ENCODE measurements around the gene GNG12. TPM values are rescaled to one million over a fixed set of nuclear protein-coding genes. Genes with fewer than 3 reads are reported as not detected.

Gene GNG12
- total and polyA plus RNA-seq, 2 donors (not counting 3 experiments of a cell fraction or from before 2014, with no cell fraction given), result 107 to 152 TPM

DNA sequence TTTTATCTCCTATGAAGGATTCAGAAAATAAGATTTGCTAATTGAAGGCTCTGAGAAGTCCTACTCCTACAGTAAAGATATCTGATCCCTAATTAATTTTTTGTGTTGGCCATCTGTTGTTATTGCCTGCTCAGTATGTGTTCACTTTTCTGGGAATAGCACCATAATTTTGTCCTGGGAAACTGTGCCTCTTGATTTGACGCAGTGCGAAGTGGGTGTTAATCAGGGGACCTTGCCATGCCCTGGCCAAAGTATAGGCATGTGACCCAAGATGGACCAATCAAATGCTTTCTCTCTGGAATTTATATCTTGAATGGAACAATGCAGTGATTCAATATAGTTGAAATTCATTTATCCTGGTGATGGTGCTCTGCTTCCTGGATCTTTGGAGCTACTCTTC lies 30.4 kb upstream of the GNG12 start:
- ChIA-PET POLR2A (no interaction called here), CTCF (interaction anchor here (2.1 kb wide), 1 partner anchor 146 kb away, joined by 7 read pairs; no protein-coding TSS in a partner anchor)
- peaks cover 2% of the 10 kb centered on the region for H3K4me1 ChIP-seq (ENCODE audit: control insufficient read depth, extremely low read depth, insufficient read depth, low read length)
- no TSS peak for BruUV-seq (replicated peaks)
- dilution Hi-C loops (cut with MboI; ENCODE audit: extremely low pct_ligation_motif_present, low sequenced_read_pairs), result no loop called here
- no peaks in the 10 kb centered on the region for H4K20me1 ChIP-seq (replicated peaks; ENCODE audit: control insufficient read depth, extremely low read depth, insufficient read depth, low read length)
- H3K27me3 ChIP-seq (ENCODE audit: control insufficient read depth in 2 of 2, insufficient read depth in 2 of 2, low read length in 2 of 2), result no peaks in the 10 kb centered on the region
- H3K9me1 ChIP-seq (replicated peaks; ENCODE audit: control insufficient read depth, extremely low read depth, insufficient read depth, low read length), result no peaks in the 10 kb centered on the region
- DNase-seq (ENCODE audit: low read depth, low spot score), result no peak
- intact Hi-C loops (cut with micrococcal nuclease), result no loop called here
- no peak overlapping the region for H3K4me3 ChIP-seq (replicated peaks in 1 of 3; ENCODE audit: insufficient read depth in 1 of 3, low read depth in 1 of 3, low read length in 3 of 3)
- H3K79me2 ChIP-seq (ENCODE audit: control insufficient read depth, insufficient read depth, low read length), result no peaks in the 10 kb centered on the region
- H3K4me2 ChIP-seq (ENCODE audit: insufficient read depth, low read length), result no peak overlapping the region
- no peaks in the 10 kb centered on the region for H3K36me3 ChIP-seq (ENCODE audit: control insufficient read depth in 2 of 2, extremely low read depth in 1 of 2, insufficient read depth in 2 of 2, low read length in 2 of 2)
- no peak overlapping the region for H2AFZ ChIP-seq (ENCODE audit: low read depth, low read length)
- TF ChIP-seq, protein P1, sequence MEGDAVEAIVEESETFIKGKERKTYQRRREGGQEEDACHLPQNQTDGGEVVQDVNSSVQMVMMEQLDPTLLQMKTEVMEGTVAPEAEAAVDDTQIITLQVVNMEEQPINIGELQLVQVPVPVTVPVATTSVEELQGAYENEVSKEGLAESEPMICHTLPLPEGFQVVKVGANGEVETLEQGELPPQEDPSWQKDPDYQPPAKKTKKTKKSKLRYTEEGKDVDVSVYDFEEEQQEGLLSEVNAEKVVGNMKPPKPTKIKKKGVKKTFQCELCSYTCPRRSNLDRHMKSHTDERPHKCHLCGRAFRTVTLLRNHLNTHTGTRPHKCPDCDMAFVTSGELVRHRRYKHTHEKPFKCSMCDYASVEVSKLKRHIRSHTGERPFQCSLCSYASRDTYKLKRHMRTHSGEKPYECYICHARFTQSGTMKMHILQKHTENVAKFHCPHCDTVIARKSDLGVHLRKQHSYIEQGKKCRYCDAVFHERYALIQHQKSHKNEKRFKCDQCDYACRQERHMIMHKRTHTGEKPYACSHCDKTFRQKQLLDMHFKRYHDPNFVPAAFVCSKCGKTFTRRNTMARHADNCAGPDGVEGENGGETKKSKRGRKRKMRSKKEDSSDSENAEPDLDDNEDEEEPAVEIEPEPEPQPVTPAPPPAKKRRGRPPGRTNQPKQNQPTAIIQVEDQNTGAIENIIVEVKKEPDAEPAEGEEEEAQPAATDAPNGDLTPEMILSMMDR (IDR thresholded peaks at IDR 0.05; ENCODE audit: extremely low read depth in 1 of 2, insufficient read depth in 1 of 2, low read depth in 1 of 2, low read length in 2 of 2), result no peak
- TF ChIP-seq POLR2AphosphoS5 (IDR thresholded peaks at IDR 0.05; ENCODE audit: insufficient read depth, low read depth, low read length) (no peak), FOS (IDR thresholded peaks at IDR 0.05; ENCODE audit: borderline replicate concordance, insufficient read depth, low read length) (no peak), JUN (IDR thresholded peaks at IDR 0.05; ENCODE audit: borderline replicate concordance, insufficient read depth, insufficient read length, low read depth) (no peak), EZH2 (IDR thresholded peaks at IDR 0.05; ENCODE audit: borderline replicate concordance, low read depth, low read length, severe bottlenecking) (no peak), MYC (IDR thresholded peaks at IDR 0.05; ENCODE audit: low read depth, low read length) (no peak), POLR2A (IDR thresholded peaks at IDR 0.05; ENCODE audit: low read depth, low read length) (no peak), GATA2 (IDR thresholded peaks at IDR 0.05; ENCODE audit: insufficient read depth, insufficient read length, low read depth, low read length) (no peak)
- TF ChIP-seq, protein P2, sequence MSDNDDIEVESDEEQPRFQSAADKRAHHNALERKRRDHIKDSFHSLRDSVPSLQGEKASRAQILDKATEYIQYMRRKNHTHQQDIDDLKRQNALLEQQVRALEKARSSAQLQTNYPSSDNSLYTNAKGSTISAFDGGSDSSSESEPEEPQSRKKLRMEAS (IDR thresholded peaks at IDR 0.05; ENCODE audit: insufficient read depth, insufficient read length), result no peak
- H3K9me3 ChIP-seq (replicated peaks; ENCODE audit: control insufficient read depth, insufficient read depth, low read length), result no peaks in the 10 kb centered on the region
- H3K9ac ChIP-seq (replicated peaks; ENCODE audit: extremely low read depth, insufficient read depth, low read length), result no peak overlapping the region
- no peak for FAIRE-seq
- H3K27ac ChIP-seq (ENCODE audit: insufficient read depth, low read depth, low read length), result no peak overlapping the region
